ENCODE data around the gene NR6A1.

Gene NR6A1

GRCh38 chr9:124771867-124772679, 962 bp upstream of the NR6A1 start:
- Histone ChIP-seq H3K27me3 (ENCODE audit: control insufficient read depth, insufficient read depth, low read length) (peaks cover 34% of the 10 kb centered on the region), H3K36me3 (ENCODE audit: control insufficient read depth, insufficient read depth, low read length) (no peaks in the 10 kb centered on the region), H3K4me1 (ENCODE audit: control insufficient read depth, insufficient read depth, low read length) (peaks cover 21% of the 10 kb centered on the region), H3K4me3 (ENCODE audit: low read depth, low read length) (peak overlapping the region; percentile 81), H3K9ac (ENCODE audit: low read depth, low read length) (no peak overlapping the region), H3K9me3 (ENCODE audit: control insufficient read depth, insufficient read depth, low read length) (no peaks in the 10 kb centered on the region)

GRCh38 chr9:124770359-124771020, 621 bp downstream of the NR6A1 start:
- peak overlapping the region; percentile 81 for H3K4me3 ChIP-seq (ENCODE audit: low read depth, low read length)
- H3K27me3 ChIP-seq (ENCODE audit: control insufficient read depth, insufficient read depth, low read length), result peaks cover 32% of the 10 kb centered on the region
- H3K36me3 ChIP-seq (ENCODE audit: control insufficient read depth, insufficient read depth, low read length), result no peaks in the 10 kb centered on the region
- H3K4me1 ChIP-seq (ENCODE audit: control insufficient read depth, insufficient read depth, low read length), result peaks cover 36% of the 10 kb centered on the region
- H3K9ac ChIP-seq (ENCODE audit: low read depth, low read length), result no peak overlapping the region
- H3K9me3 ChIP-seq (ENCODE audit: control insufficient read depth, insufficient read depth, low read length), result no peaks in the 10 kb centered on the region

- Histone ChIP-seq H3K9ac (ENCODE audit: low read depth, low read length) (no peak overlapping the region), H3K4me1 (ENCODE audit: control insufficient read depth, insufficient read depth, low read length) (peaks cover 37% of the 10 kb centered on the region), H3K27me3 (ENCODE audit: control insufficient read depth, insufficient read depth, low read length) (peaks cover 32% of the 10 kb centered on the region)
Measured at GRCh38 chr9:124769549-124770358, 1.4 kb downstream of the NR6A1 start.

GRCh38 chr9:124768750-124769548, 2.2 kb downstream of the NR6A1 start:
- Histone ChIP-seq H3K4me3 (ENCODE audit: low read depth, low read length) (peak overlapping the region; percentile 73), H3K9me3 (ENCODE audit: control insufficient read depth, insufficient read depth, low read length) (no peaks in the 10 kb centered on the region), H3K9ac (ENCODE audit: low read depth, low read length) (no peak overlapping the region), H3K27me3 (ENCODE audit: control insufficient read depth, insufficient read depth, low read length) (peaks cover 32% of the 10 kb centered on the region), H3K36me3 (ENCODE audit: control insufficient read depth, insufficient read depth, low read length) (no peaks in the 10 kb centered on the region), H3K4me1 (ENCODE audit: control insufficient read depth, insufficient read depth, low read length) (peaks cover 41% of the 10 kb centered on the region)

More at GRCh38 chr9:124769549-124770358, 1.4 kb downstream of the NR6A1 start:
- H3K36me3 ChIP-seq (ENCODE audit: control insufficient read depth, insufficient read depth, low read length), result no peaks in the 10 kb centered on the region
- H3K4me3 ChIP-seq (ENCODE audit: low read depth, low read length), result peak overlapping the region; percentile 73
- no peaks in the 10 kb centered on the region for H3K9me3 ChIP-seq (ENCODE audit: control insufficient read depth, insufficient read depth, low read length)

- H3K27me3 ChIP-seq (ENCODE audit: control insufficient read depth, insufficient read depth, low read length), result peaks cover 32% of the 10 kb centered on the region
- no peaks in the 10 kb centered on the region for H3K9me3 ChIP-seq (ENCODE audit: control insufficient read depth, insufficient read depth, low read length)
- H3K36me3 ChIP-seq (ENCODE audit: control insufficient read depth, insufficient read depth, low read length), result no peaks in the 10 kb centered on the region
- H3K4me1 ChIP-seq (ENCODE audit: control insufficient read depth, insufficient read depth, low read length), result peaks cover 44% of the 10 kb centered on the region
- no peak overlapping the region for H3K4me3 ChIP-seq (ENCODE audit: low read depth, low read length)
- no peak overlapping the region for H3K9ac ChIP-seq (ENCODE audit: low read depth, low read length)
Measured at GRCh38 chr9:124768334-124768733, 2.8 kb downstream of the NR6A1 start.

GRCh38 chr9:124767821-124768220, 3.3 kb downstream of the NR6A1 start:
- Histone ChIP-seq H3K36me3 (ENCODE audit: control insufficient read depth, insufficient read depth, low read length) (no peaks in the 10 kb centered on the region), H3K9ac (ENCODE audit: low read depth, low read length) (no peak overlapping the region), H3K4me3 (ENCODE audit: low read depth, low read length) (no peak overlapping the region), H3K9me3 (ENCODE audit: control insufficient read depth, insufficient read depth, low read length) (no peaks in the 10 kb centered on the region), H3K4me1 (ENCODE audit: control insufficient read depth, insufficient read depth, low read length) (peaks cover 49% of the 10 kb centered on the region), H3K27me3 (ENCODE audit: control insufficient read depth, insufficient read depth, low read length) (peaks cover 35% of the 10 kb centered on the region)

GRCh38 chr9:124766815-124767554, 4.1 kb downstream of the NR6A1 start:
- H3K27me3 ChIP-seq (ENCODE audit: control insufficient read depth, insufficient read depth, low read length), result peaks cover 31% of the 10 kb centered on the region
- H3K9me3 ChIP-seq (ENCODE audit: control insufficient read depth, insufficient read depth, low read length), result no peaks in the 10 kb centered on the region
- peak overlapping the region; percentile 9 for H3K4me3 ChIP-seq (ENCODE audit: low read depth, low read length)
- peaks cover 57% of the 10 kb centered on the region for H3K4me1 ChIP-seq (ENCODE audit: control insufficient read depth, insufficient read depth, low read length)
- H3K36me3 ChIP-seq (ENCODE audit: control insufficient read depth, insufficient read depth, low read length), result no peaks in the 10 kb centered on the region
- H3K9ac ChIP-seq (ENCODE audit: low read depth, low read length), result no peak overlapping the region

GRCh38 chr9:124766326-124766725, 4.8 kb downstream of the NR6A1 start:
- Histone ChIP-seq H3K4me3 (ENCODE audit: low read depth, low read length) (peak overlapping the region; percentile 5), H3K9me3 (ENCODE audit: control insufficient read depth, insufficient read depth, low read length) (no peaks in the 10 kb centered on the region), H3K36me3 (ENCODE audit: control insufficient read depth, insufficient read depth, low read length) (no peaks in the 10 kb centered on the region), H3K27me3 (ENCODE audit: control insufficient read depth, insufficient read depth, low read length) (peaks cover 31% of the 10 kb centered on the region), H3K9ac (ENCODE audit: low read depth, low read length) (no peak overlapping the region), H3K4me1 (ENCODE audit: control insufficient read depth, insufficient read depth, low read length) (peaks cover 64% of the 10 kb centered on the region)

- H3K4me1 ChIP-seq (ENCODE audit: control insufficient read depth, insufficient read depth, low read length), result peaks cover 71% of the 10 kb centered on the region
- H3K9ac ChIP-seq (ENCODE audit: low read depth, low read length), result no peak overlapping the region
- no peak overlapping the region for H3K4me3 ChIP-seq (ENCODE audit: low read depth, low read length)
- H3K36me3 ChIP-seq (ENCODE audit: control insufficient read depth, insufficient read depth, low read length), result no peaks in the 10 kb centered on the region
- H3K27me3 ChIP-seq (ENCODE audit: control insufficient read depth, insufficient read depth, low read length), result peaks cover 31% of the 10 kb centered on the region
- no peaks in the 10 kb centered on the region for H3K9me3 ChIP-seq (ENCODE audit: control insufficient read depth, insufficient read depth, low read length)
Measured at GRCh38 chr9:124765439-124765835, 5.7 kb downstream of the NR6A1 start.

- peaks cover 74% of the 10 kb centered on the region for H3K4me1 ChIP-seq (ENCODE audit: control insufficient read depth, insufficient read depth, low read length)
- H3K36me3 ChIP-seq (ENCODE audit: control insufficient read depth, insufficient read depth, low read length), result no peaks in the 10 kb centered on the region
- no peak overlapping the region for H3K4me3 ChIP-seq (ENCODE audit: low read depth, low read length)
- H3K27me3 ChIP-seq (ENCODE audit: control insufficient read depth, insufficient read depth, low read length), result peaks cover 31% of the 10 kb centered on the region
- H3K9me3 ChIP-seq (ENCODE audit: control insufficient read depth, insufficient read depth, low read length), result no peaks in the 10 kb centered on the region
- no peak overlapping the region for H3K9ac ChIP-seq (ENCODE audit: low read depth, low read length)
Measured at GRCh38 chr9:124764774-124765438, 6.2 kb downstream of the NR6A1 start.

Measured in iPS-15b (cell line).